OCI-LY7 (cell line): ENCODE data around the gene MCRIP2.

Experiments
- CTCF ChIP-seq: fragments of 200-600 bp; sonication (generic); conservative IDR thresholded peaks from 2 replicates; pipeline ENCODE4 v1.5.1; 2014; ENCODE audit warnings: mild to moderate bottlenecking, antibody characterized with exemption, low read length, moderate library complexity, mixed read lengths
- EZH2phosphoT487 ChIP-seq: fragments of 200-600 bp; sonication (generic); IDR thresholded peaks from 2 replicates; pipeline ENCODE4 v1.6.1; 2018; ENCODE audit warnings: low read depth, borderline replicate concordance, mild to moderate bottlenecking, mixed run types, antibody characterized with exemption, low read length, moderate library complexity, mixed read lengths

- TF ChIP-seq CTCF (no peak), EZH2phosphoT487 (no peak)
Observed at GRCh38 chr16:609316-609715, 32.3 kb upstream of the MCRIP2 start.
